HepG2 (cell line): ENCODE measurements around the gene COPS9. TPM values are rescaled to one million over a fixed set of nuclear protein-coding genes. Genes with fewer than 3 reads are reported as not detected.

ENCODE experiments used
- ELF3 ChIP-seq: IDR thresholded peaks from 2 replicates; pipeline ENCODE4 v1.6.1; 2016; ENCODE audit warnings: missing genetic modification reagents, missing compliant biosample characterization
- IKZF4 ChIP-seq: sonication (generic); formaldehyde crosslinking; IDR thresholded peaks from 2 replicates; pipeline ENCODE4 v1.5.1; 2020; ENCODE audit warnings: borderline replicate concordance, mild to moderate bottlenecking, low read depth, missing genetic modification reagents; ENCODE audit errors: not compliant biosample characterization
- MIXL1 ChIP-seq: IDR thresholded peaks from 2 replicates; pipeline ENCODE4 v1.6.1; 2016
- REPIN1 ChIP-seq: sonication (generic); formaldehyde crosslinking; IDR thresholded peaks from 2 replicates; pipeline ENCODE4 v1.8.0; 2022; ENCODE audit warnings: missing genetic modification reagents, low read depth, mild to moderate bottlenecking, borderline replicate concordance
- SALL2 ChIP-seq: sonication (generic); formaldehyde crosslinking; IDR thresholded peaks from 2 replicates; pipeline ENCODE4 v1.8.1; 2023; ENCODE audit warnings: mild to moderate bottlenecking, missing genetic modification reagents, inconsistent platforms
- SP140L ChIP-seq: sonication (generic); formaldehyde crosslinking; IDR thresholded peaks from 2 replicates; pipeline ENCODE4 v1.4.0; 2020; ENCODE audit warnings: missing genetic modification reagents, borderline replicate concordance
- TCF12 ChIP-seq, 2 experiments: fragments of 450-650 bp in 1 of 2; sonication (generic) in 1 of 2; formaldehyde crosslinking in 1 of 2; IDR thresholded peaks; 2 replicates each; pipeline versions ENCODE4 v1.6.1 to v1.8.0; 2017 to 2022; ENCODE audit warnings: antibody characterized with exemption in 1 of 2, mild to moderate bottlenecking in 1 of 2, missing genetic modification reagents in 1 of 2, moderate library complexity in 1 of 2
- YY1 ChIP-seq: IDR thresholded peaks from 2 replicates; pipeline ENCODE4 v1.6.1; 2011; ENCODE audit warnings: low read length, low read depth, moderate library complexity, mild to moderate bottlenecking; ENCODE audit not compliant: insufficient read depth, insufficient replicate concordance
- ZFP37 ChIP-seq: sonication (generic); formaldehyde crosslinking; IDR thresholded peaks from 2 replicates; pipeline ENCODE4 v1.4.0; 2020; ENCODE audit warnings: missing genetic modification reagents, borderline replicate concordance
- ZKSCAN8 ChIP-seq: IDR thresholded peaks from 2 replicates; pipeline ENCODE4 v1.6.1; 2016; ENCODE audit warnings: borderline replicate concordance, missing genetic modification reagents, missing compliant biosample characterization
- ZNF143 ChIP-seq: sonication (generic); formaldehyde crosslinking; IDR thresholded peaks from 2 replicates; pipeline ENCODE4 v1.4.0; 2020; ENCODE audit warnings: missing genetic modification reagents
- ZNF160 ChIP-seq: sonication (generic); formaldehyde crosslinking; IDR thresholded peaks from 2 replicates; pipeline ENCODE4 v1.8.0; 2022; ENCODE audit warnings: mild to moderate bottlenecking, inconsistent platforms, missing genetic modification reagents
- ZNF256 ChIP-seq: sonication (generic); formaldehyde crosslinking; conservative IDR thresholded peaks from 2 replicates; pipeline ENCODE4 v1.4.0; 2020; ENCODE audit warnings: missing genetic modification reagents
- ZNF263 ChIP-seq: sonication (generic); formaldehyde crosslinking; IDR thresholded peaks from 2 replicates; pipeline ENCODE4 v1.4.0; 2020; ENCODE audit warnings: missing genetic modification reagents
- ZNF775 ChIP-seq: sonication (generic); formaldehyde crosslinking; IDR thresholded peaks from 2 replicates; pipeline ENCODE4 v1.4.0; 2020; ENCODE audit warnings: missing genetic modification reagents, mild to moderate bottlenecking, moderate library complexity, borderline replicate concordance
- polyA plus RNA-seq, 8 experiments: library from polyadenylated mRNA; depleted of rRNA in 3 of 8; stranded (reverse) in 7 of 8; unstranded in 1 of 8; fragments of >200 nt; fragmentation: Illumina TruSeq in 4 of 8; extraction: Trizol in 4 of 8; gene quantifications; 2 replicates each; pipeline versions ENCODE4 v1.2.1 to v1.2.3, GENCODE V29; 2011 to 2016; ENCODE audit warnings: low read depth in 4 of 8, missing spikeins in 1 of 8, mixed read lengths in 1 of 8; ENCODE audit not compliant: insufficient read depth in 1 of 8
- total RNA-seq, 5 experiments: library from RNA; depleted of rRNA; stranded (reverse); fragments of >200 nt; fragmentation: Illumina TruSeq; extraction: Trizol; gene quantifications; 2 replicates each; pipeline ENCODE4 v1.2.3, GENCODE V29; 2016; ENCODE audit warnings: low read depth in 1 of 5
- TF ChIP-seq, protein P1 (sequence below): sonication (generic); formaldehyde crosslinking; IDR thresholded peaks from 2 replicates; pipeline ENCODE4 v1.9.0; 2022; ENCODE audit warnings: missing genetic modification reagents, mild to moderate bottlenecking, borderline replicate concordance
- TF ChIP-seq, protein P2 (sequence below): sonication (generic); formaldehyde crosslinking; IDR thresholded peaks from 2 replicates; pipeline ENCODE4 v1.5.1; 2020; ENCODE audit warnings: mild to moderate bottlenecking, missing genetic modification reagents, moderate library complexity
- TF ChIP-seq, protein P3 (sequence below): sonication (generic); formaldehyde crosslinking; IDR thresholded peaks from 2 replicates; pipeline ENCODE4 v1.5.0; 2020; ENCODE audit warnings: missing genetic modification reagents

COPS9 gene
- total and polyA plus RNA-seq, 2 of the 13 experiments (the other 11 are each of a cell fraction or from before 2014, with no cell fraction given) = 180 to 247 TPM

DNA sequence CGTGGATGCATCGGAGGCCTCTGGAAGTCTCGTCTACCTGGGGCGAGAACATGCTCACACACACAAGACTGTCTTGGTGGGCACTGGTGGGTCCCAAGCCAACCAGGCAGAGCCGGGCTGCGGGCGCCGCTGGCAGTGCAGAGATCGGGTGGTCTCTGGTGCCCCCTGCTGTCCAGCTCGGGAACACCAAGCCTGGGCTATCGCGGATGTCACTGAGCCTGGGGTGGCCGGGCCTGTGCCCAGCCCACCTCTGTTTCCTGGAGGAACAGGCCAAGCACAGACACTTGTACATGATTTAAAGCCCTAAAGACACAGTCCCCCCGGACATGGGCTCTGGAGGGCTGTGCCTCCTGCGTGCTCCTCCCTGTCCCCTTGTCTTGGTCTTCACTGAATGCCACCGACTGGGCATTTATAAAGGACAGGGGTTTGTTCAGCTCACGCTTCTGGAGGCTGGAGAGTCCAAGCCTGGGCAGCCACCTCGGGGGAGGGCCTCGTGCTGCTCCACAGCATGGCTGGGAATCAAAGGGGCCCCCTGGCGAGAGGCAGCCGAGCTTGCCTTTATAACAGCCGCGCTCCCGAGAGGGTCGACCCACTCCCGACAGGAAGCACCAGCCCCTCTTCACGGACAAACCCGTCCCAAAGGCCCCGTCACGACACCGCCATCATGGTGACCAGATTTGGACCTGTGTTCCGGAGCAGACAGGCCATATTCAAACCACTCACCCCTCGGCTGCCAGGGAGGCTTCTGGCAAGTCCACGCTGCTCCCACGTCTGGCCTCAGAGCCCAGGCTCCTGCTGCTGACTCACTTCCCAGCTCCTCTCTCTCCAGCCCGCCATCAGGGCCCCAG lies 7.9 kb upstream of the COPS9 start (continued):
- TF ChIP-seq REPIN1 (CRISPR knock-in tag) = no peak
- TF ChIP-seq ZNF263 (CRISPR knock-in tag) = peak; percentile 33; the same call in 1 of the 2 replicates
- no peak for TF ChIP-seq TCF12 (IDR thresholded peaks at IDR 0.05)
- peak; percentile 47; the same call in 1 of the 2 replicates for TF ChIP-seq TCF12 (CRISPR knock-in tag; IDR thresholded peaks at IDR 0.05)
- TF ChIP-seq ZKSCAN8 (CRISPR knock-in tag) = 0 out of 2 replicates have a peak, but pooled peaks have one; percentile 22
- no peak for TF ChIP-seq ZNF775
- TF ChIP-seq SP140L = no peak
- TF ChIP-seq YY1 = peak; percentile 24
- TF ChIP-seq SALL2 (CRISPR knock-in tag) = 0 out of 2 replicates have a peak, but pooled peaks have one; percentile 53
- TF ChIP-seq ZFP37 = 0 out of 2 replicates have a peak, but pooled peaks have one; percentile 40
- 0 out of 2 replicates have a peak, but pooled peaks have one; percentile 49 for TF ChIP-seq ZNF256 (CRISPR knock-in tag)
- 0 out of 2 replicates have a peak, but pooled peaks have one; percentile 38 for TF ChIP-seq ZNF160 (CRISPR knock-in tag)
- TF ChIP-seq, protein P1, sequence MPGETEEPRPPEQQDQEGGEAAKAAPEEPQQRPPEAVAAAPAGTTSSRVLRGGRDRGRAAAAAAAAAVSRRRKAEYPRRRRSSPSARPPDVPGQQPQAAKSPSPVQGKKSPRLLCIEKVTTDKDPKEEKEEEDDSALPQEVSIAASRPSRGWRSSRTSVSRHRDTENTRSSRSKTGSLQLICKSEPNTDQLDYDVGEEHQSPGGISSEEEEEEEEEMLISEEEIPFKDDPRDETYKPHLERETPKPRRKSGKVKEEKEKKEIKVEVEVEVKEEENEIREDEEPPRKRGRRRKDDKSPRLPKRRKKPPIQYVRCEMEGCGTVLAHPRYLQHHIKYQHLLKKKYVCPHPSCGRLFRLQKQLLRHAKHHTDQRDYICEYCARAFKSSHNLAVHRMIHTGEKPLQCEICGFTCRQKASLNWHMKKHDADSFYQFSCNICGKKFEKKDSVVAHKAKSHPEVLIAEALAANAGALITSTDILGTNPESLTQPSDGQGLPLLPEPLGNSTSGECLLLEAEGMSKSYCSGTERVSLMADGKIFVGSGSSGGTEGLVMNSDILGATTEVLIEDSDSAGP = peak; percentile 38; the same call in 1 of the 2 replicates
- no peak for TF ChIP-seq ELF3 (CRISPR knock-in tag)
- TF ChIP-seq, protein P2, sequence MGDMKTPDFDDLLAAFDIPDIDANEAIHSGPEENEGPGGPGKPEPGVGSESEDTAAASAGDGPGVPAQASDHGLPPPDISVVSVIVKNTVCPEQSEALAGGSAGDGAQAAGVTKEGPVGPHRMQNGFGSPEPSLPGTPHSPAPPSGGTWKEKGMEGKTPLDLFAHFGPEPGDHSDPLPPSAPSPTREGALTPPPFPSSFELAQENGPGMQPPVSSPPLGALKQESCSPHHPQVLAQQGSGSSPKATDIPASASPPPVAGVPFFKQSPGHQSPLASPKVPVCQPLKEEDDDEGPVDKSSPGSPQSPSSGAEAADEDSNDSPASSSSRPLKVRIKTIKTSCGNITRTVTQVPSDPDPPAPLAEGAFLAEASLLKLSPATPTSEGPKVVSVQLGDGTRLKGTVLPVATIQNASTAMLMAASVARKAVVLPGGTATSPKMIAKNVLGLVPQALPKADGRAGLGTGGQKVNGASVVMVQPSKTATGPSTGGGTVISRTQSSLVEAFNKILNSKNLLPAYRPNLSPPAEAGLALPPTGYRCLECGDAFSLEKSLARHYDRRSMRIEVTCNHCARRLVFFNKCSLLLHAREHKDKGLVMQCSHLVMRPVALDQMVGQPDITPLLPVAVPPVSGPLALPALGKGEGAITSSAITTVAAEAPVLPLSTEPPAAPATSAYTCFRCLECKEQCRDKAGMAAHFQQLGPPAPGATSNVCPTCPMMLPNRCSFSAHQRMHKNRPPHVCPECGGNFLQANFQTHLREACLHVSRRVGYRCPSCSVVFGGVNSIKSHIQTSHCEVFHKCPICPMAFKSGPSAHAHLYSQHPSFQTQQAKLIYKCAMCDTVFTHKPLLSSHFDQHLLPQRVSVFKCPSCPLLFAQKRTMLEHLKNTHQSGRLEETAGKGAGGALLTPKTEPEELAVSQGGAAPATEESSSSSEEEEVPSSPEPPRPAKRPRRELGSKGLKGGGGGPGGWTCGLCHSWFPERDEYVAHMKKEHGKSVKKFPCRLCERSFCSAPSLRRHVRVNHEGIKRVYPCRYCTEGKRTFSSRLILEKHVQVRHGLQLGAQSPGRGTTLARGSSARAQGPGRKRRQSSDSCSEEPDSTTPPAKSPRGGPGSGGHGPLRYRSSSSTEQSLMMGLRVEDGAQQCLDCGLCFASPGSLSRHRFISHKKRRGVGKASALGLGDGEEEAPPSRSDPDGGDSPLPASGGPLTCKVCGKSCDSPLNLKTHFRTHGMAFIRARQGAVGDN (CRISPR knock-in tag) = peak; percentile 27; the same call in 1 of the 2 replicates
- peak; percentile 37 for TF ChIP-seq IKZF4 (CRISPR knock-in tag)
- TF ChIP-seq MIXL1 (CRISPR knock-in tag) = no peak
- TF ChIP-seq, protein P3, sequence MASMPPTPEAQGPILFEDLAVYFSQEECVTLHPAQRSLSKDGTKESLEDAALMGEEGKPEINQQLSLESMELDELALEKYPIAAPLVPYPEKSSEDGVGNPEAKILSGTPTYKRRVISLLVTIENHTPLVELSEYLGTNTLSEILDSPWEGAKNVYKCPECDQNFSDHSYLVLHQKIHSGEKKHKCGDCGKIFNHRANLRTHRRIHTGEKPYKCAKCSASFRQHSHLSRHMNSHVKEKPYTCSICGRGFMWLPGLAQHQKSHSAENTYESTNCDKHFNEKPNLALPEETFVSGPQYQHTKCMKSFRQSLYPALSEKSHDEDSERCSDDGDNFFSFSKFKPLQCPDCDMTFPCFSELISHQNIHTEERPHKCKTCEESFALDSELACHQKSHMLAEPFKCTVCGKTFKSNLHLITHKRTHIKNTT (CRISPR knock-in tag) = no peak
- TF ChIP-seq ZNF143 = 0 out of 2 replicates have a peak, but pooled peaks have one; percentile 14
